Osteocyte (in vitro differentiated cells): Measurements from ENCODE around the gene HES7. TPM values are rescaled to one million over a fixed set of nuclear protein-coding genes. Genes with fewer than 3 reads are reported as not detected.

Source experiments
- DNase-seq: peaks from one replicate; pipeline ENCODE4 v3.0.0; 2021; ENCODE audit warnings: mixed read lengths; ENCODE audit not compliant: unreplicated experiment; ENCODE audit errors: extremely low spot score
- H3K27ac Mint-ChIP-seq: one replicate; pipeline ENCODE4 v1.8.0; 2021; ENCODE audit warnings: mild to moderate bottlenecking, mixed read lengths; ENCODE audit not compliant: unreplicated experiment
- H3K27me3 Mint-ChIP-seq: one replicate; pipeline ENCODE4 v1.8.0; 2021; ENCODE audit warnings: mixed read lengths; ENCODE audit not compliant: unreplicated experiment
- H3K36me3 Mint-ChIP-seq: one replicate; pipeline ENCODE4 v1.8.0; 2021; ENCODE audit warnings: mixed read lengths; ENCODE audit not compliant: unreplicated experiment
- H3K4me1 Mint-ChIP-seq: one replicate; pipeline ENCODE4 v1.8.0; 2021; ENCODE audit warnings: mixed read lengths; ENCODE audit not compliant: unreplicated experiment
- H3K4me3 Mint-ChIP-seq: one replicate; pipeline ENCODE4 v1.8.0; 2021; ENCODE audit warnings: mild to moderate bottlenecking, moderate library complexity, mixed read lengths; ENCODE audit not compliant: unreplicated experiment
- H3K9me3 Mint-ChIP-seq: one replicate; pipeline ENCODE4 v1.8.0; 2021; ENCODE audit warnings: mixed read lengths; ENCODE audit not compliant: unreplicated experiment
- CTCF ChIP-seq: fragments of 200-600 bp; sonication (generic); IDR thresholded peaks from 2 replicates; pipeline ENCODE4 v1.5.0; 2021; ENCODE audit warnings: antibody characterized with exemption, mild to moderate bottlenecking, moderate library complexity
- total RNA-seq: library from RNA; stranded (reverse); gene quantifications from 2 replicates; pipeline ENCODE4 v1.2.1, GENCODE V29; 2021

Gene HES7
- total RNA-seq, 1 donor from 2014 or later, result 2.3 TPM

GRCh38 chr17:8137645-8138373 lies 13.9 kb upstream of the HES7 start:
- peaks cover 4% of the 10 kb centered on the region for H3K4me1 Mint-ChIP-seq
- no peaks in the 10 kb centered on the region for H3K9me3 Mint-ChIP-seq
- H3K27ac Mint-ChIP-seq, result no peak overlapping the region
- TF ChIP-seq CTCF, result no peak
- peaks cover 17% of the 10 kb centered on the region for H3K36me3 Mint-ChIP-seq
- DNase-seq, result no peak
- no peaks in the 10 kb centered on the region for H3K27me3 Mint-ChIP-seq
- H3K4me3 Mint-ChIP-seq, result no peak overlapping the region

- H3K4me1 Mint-ChIP-seq, result no peaks in the 10 kb centered on the region
- no peak for TF ChIP-seq CTCF
- H3K9me3 Mint-ChIP-seq, result no peaks in the 10 kb centered on the region
- H3K36me3 Mint-ChIP-seq, result no peaks in the 10 kb centered on the region
- H3K4me3 Mint-ChIP-seq, result no peak overlapping the region
- H3K27me3 Mint-ChIP-seq, result peaks cover 9% of the 10 kb centered on the region
- DNase-seq, result no peak
- H3K27ac Mint-ChIP-seq, result no peak overlapping the region
Measured at GRCh38 chr17:8133941-8134340, 10.0 kb upstream of the HES7 start.

- Mint-ChIP-seq H3K4me3 (no peak overlapping the region), H3K27ac (no peak overlapping the region), H3K4me1 (no peaks in the 10 kb centered on the region), H3K36me3 (no peaks in the 10 kb centered on the region), H3K27me3 (peaks cover 9% of the 10 kb centered on the region), H3K9me3 (no peaks in the 10 kb centered on the region)
- TF ChIP-seq CTCF, result no peak
- DNase-seq, result no peak
Measured at GRCh38 chr17:8133399-8133798, 9.5 kb upstream of the HES7 start.

- H3K36me3 Mint-ChIP-seq, result no peaks in the 10 kb centered on the region
- no peak for DNase-seq
- peaks cover 4% of the 10 kb centered on the region for H3K4me1 Mint-ChIP-seq
- H3K27me3 Mint-ChIP-seq, result peaks cover 9% of the 10 kb centered on the region
- H3K9me3 Mint-ChIP-seq, result no peaks in the 10 kb centered on the region
- no peak overlapping the region for H3K4me3 Mint-ChIP-seq
- H3K27ac Mint-ChIP-seq, result no peak overlapping the region
- no peak for TF ChIP-seq CTCF
Measured at GRCh38 chr17:8131844-8132441, 8.0 kb upstream of the HES7 start.

- Mint-ChIP-seq H3K4me3 (no peak overlapping the region), H3K36me3 (no peaks in the 10 kb centered on the region), H3K27ac (no peak overlapping the region), H3K4me1 (peaks cover 37% of the 10 kb centered on the region), H3K9me3 (no peaks in the 10 kb centered on the region), H3K27me3 (peaks cover 9% of the 10 kb centered on the region)
- no peak for DNase-seq
- TF ChIP-seq CTCF, result no peak
Measured at GRCh38 chr17:8128125-8128784, 4.3 kb upstream of the HES7 start.
